SK-N-MC (cell line): Measurements from ENCODE around the gene CCDC102A.

Experiments
- EZH2 ChIP-seq: fragments of 200-600 bp; sonication (generic); IDR thresholded peaks from one replicate; pipeline ENCODE4 v1.6.1; 2017; ENCODE audit warnings: antibody characterized with exemption
- FOXP2 ChIP-seq: optimal IDR thresholded peaks from 2 replicates; pipeline ENCODE3; 2011; ENCODE audit warnings: mild to moderate bottlenecking, moderate library complexity; ENCODE audit not compliant: insufficient read depth; ENCODE audit errors: extremely low read length, control extremely low read depth

DNA sequence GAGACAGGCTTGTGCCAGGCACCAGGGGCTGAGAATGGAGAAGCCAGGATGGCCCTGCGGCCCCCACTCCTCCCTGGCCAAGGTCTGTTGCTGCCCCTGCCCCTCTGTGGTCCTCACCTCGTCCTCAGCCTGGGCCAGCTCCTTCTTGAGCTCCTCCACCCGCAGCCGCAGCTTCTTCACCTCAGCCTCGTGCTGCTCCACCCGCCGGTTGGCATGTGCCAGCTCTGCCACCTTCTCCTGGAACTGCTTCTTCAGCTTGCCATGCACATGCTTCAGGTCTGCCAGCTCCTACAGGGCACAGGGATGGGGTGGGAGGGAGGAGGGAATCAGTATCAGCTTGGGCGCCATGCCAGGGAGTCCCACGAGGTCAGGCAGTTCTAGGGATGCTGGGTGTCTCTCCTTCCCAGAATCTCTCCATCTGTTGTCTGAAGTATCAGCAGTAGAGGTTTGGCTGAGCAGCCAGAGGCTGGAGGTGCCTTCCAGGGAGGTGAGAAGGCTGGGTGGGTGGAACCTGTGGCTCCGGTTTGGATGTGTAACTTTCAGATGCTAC is 20.1 kb downstream of the CCDC102A start:
- TF ChIP-seq FOXP2 (no peak), EZH2 (no peak)
